NOMO-1 treated with dmso at 0.1 percent for 144 hours (cell line): ENCODE data around the gene KRTAP1-1.
"Not testable (repeated sequence)": the region's sequence is repeated elsewhere in the genome, so short reads cannot be mapped to it uniquely, and the experiment has no call there.

Source experiments
- DNase-seq: peaks from one replicate; lab custom pipeline; 2025; ENCODE audit not compliant: unreplicated experiment; lab: John Stamatoyannopoulos, UW

The KRTAP1-1 gene

DNA sequence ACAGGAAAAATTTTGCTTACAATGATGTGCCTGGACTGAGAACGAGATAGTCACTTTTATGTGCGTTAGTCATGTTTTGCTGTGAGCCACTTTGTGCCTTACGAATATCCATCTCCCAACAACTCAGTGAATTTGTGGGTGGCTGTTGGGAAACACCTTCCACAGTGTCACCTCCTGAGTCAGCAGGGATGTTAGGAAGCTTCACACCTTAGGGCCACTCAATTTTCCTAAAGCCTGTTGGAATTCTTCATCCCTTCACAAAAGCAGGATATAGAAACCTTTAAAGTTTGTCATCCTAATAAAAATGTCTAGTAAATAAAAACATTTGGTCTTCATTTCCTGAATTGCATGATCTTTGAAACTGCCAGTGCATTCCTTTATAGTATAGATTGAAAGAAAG, 28.1 kb downstream of the KRTAP1-1 start:
- DNase-seq, result no peak

GRCh38 chr17:41012326-41013120, 28.7 kb downstream of the KRTAP1-1 start:
- no peak for DNase-seq

DNA sequence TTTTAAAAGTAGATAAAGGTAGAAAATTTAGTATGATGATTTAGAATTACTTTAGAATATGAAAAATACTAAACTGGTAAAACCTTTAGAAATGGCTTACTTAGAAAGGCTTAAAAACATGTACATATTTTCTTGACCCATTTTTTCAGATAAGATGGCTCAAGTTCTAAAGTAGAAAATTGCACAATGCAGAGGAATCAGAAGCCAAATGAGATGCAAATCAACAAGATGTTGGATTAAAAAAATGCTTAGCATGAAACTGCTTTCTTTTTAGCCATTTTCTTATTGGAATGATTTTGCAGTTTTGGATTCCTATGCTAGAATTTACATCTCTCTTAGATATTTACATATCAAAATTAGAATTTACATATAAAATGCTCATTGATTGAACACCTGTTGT, 30.8 kb downstream of the KRTAP1-1 start:
- no peak for DNase-seq

DNA sequence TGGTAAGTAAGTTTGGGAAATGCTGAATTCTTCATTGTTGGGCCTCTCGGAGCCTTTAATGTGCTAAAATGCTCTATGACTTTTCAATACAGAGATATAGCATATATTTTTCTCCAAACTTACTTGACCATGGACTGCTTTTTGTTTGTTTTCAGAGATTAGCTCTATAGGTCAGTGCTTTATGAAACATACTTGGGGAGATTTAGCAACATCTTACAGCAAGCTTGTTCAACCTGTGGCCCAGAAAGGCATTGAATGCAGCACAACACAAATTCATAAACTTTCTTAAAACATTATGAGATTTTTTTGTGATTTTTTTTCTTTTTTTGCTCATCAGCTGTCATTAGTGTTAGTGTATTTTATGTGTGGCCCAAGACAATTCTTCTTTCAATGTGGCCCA, 31.3 kb downstream of the KRTAP1-1 start:
- no peak for DNase-seq

DNA sequence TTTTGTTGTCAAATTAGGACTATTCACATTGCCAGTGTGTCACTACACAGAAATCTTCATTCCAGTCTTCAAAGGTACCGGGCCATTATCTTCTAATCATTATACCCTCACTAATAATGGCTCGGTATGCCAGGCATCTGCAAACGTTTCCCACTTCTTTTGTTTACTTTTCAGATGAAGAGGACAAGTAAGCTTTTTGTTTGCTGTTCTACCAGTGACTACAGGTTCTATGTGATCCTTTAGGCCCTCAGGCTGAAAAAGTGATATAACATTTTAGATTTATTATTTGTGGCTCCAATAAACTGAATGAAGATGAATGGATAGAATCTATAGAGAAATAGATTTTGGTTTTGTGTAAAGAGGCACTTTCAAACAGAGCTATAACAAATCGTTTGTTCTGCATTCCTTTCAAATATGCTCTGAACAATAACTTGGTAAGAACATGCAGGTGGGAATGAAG, 31.9 kb downstream of the KRTAP1-1 start:
- DNase-seq, result no peak

GRCh38 chr17:41008811-41009210, 32.4 kb downstream of the KRTAP1-1 start, which contains the start of gene KRTAP3-1:
Gene KRTAP3-1, minus strand, starts transcription at chr17:41009128. Its CDS starts 54 bp downstream, at chr17:41009074.
- no peak for DNase-seq

GRCh38 chr17:41004397-41004796, 36.9 kb downstream of the KRTAP1-1 start:
- no peak for DNase-seq

GRCh38 chr17:41003926-41004325, 37.3 kb downstream of the KRTAP1-1 start:
- DNase-seq, result no peak

GRCh38 chr17:41002814-41003213, 38.4 kb downstream of the KRTAP1-1 start:
- DNase-seq, result no peak

DNA sequence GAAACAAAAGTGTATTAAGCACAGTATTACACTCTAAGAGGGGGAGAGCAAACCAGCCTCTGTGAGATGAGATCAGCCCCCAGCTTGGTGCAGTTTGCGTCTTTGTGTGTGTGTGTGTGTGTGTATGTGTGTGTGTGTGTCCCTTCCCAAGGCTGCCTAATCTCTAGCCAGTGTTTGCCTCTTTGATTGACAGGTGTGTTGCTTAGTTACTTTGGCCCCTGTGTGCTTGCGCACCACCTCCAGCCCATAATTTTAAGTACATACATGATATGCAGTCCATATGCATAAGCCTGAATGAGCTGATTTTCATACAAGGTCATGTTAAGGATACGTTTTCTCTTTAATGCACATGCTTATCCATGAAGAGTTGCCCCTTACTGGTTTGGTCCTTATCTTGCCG, 39.5 kb downstream of the KRTAP1-1 start:
- DNase-seq, result no peak

GRCh38 chr17:40999563-40999962, 41.7 kb downstream of the KRTAP1-1 start, which contains the start of gene KRTAP3-2:
Gene KRTAP3-2, minus strand, starts transcription at chr17:40999906. Its CDS starts 53 bp downstream, at chr17:40999853.
- DNase-seq, result not testable (repeated sequence)

DNA sequence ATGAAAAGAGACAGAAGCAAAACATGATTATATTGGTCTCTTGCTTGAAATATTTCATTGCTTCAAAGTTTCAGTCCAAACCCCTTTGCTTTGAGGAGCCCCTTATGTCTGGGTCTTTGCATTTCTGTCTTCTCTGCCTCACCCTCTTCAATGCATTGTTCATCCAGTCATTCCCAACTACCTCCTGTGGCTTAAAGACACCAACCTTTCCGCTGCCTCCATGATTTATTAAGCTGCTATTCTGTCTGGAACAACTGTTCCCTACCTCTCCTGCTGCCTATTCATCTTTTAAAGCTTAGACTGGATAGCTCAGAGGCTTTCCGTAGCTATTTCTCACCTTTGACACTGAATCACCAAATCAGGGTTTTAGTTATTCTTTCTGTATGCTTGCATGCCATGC, 43.9 kb downstream of the KRTAP1-1 start:
- no peak for DNase-seq

DNA sequence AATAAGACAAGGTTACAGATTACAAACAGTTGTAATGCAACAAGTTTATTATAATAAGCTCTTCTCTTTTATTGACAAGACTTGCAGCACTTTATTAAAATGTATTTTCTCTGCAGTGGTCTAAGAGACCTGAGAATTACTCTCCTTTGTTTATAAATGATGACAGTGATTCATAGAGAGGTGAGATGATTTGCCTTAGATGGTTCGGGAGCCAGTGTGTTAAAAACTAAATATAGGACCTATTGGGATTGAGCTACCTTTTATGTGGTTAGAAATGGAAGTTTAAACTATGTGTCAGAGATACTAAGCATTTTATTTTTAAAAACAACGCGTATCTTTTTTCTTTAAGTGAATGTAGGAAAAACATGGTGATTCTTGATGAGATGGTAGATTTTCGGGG, 44.4 kb downstream of the KRTAP1-1 start:
- DNase-seq, result no peak

- DNase-seq, result no peak
These were observed 46.1 kb downstream of the KRTAP1-1 start for GRCh38 chr17:40995116-40995515.

GRCh38 chr17:40993839-40994238, 47.4 kb downstream of the KRTAP1-1 start, which contains the start of gene KRTAP3-3:
Gene KRTAP3-3, minus strand, starts transcription at chr17:40994164. Its CDS starts 67 bp downstream, at chr17:40994097.
- DNase-seq, result no peak

DNA sequence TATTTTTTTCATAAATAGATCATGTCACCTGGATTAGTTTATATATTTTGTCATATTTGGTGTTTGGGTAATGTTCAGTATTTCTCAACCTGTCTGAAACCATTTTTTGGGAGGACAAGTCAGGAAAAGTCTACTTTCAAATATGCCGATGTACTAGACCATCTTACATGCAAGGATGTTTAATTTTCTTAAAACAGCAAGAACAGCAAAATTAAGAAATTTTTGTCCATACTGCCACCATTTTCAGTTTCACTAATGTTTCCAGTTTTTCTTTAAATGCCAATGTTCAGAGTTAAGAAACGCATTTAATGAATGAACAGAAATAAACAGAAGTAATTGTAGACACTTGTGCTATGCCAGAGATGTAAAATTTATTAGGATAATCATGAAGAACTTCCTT, 48.2 kb downstream of the KRTAP1-1 start:
- DNase-seq, result no peak

DNA sequence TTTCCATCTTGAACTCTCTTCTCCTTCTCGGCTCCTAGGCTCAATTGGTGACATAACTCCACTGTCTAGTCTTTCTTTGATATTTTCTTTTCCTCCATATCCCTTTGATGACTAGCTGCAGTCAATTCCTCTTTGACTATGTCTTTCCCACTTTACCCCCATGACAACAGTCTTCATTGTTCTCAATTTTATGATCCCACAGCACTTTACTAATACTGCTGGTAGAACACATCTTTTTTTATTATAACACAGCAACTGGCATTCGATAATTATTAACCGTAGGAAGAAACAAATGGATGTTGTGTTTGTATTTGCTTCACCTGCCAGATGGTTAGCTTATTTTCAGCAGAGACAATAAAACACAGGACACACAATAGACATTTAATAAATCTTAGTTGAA, 48.6 kb downstream of the KRTAP1-1 start:
- no peak for DNase-seq
